Heart right ventricle (tissue), 16 donors: ENCODE measurements around the gene HPCAL1. TPM values are rescaled to one million over a fixed set of nuclear protein-coding genes. Genes with fewer than 3 reads are reported as not detected.

Experiments
- ATAC-seq, 8 donors: fragments of 200-7000 bp; cut with Tn5 transposase; one replicate each; pipeline ENCODE4 v1.9.1; 2020; ENCODE audit warnings: mild to moderate bottlenecking in 8 of 8, moderate library complexity in 8 of 8, moderate number of reproducible peaks in 1 of 8
- DNase-seq, 2 donors: peaks; one replicate each; pipeline ENCODE4 v3.0.0-alpha.2; 2020
- H3K27ac ChIP-seq, 10 donors: fragments of 200-600 bp; sonication (generic) in 2 of 10; one replicate each; pipeline versions ENCODE4 v1.5.0 to v1.8.0; 2020 to 2022; ENCODE audit warnings: mild to moderate bottlenecking in 3 of 10
- H3K27me3 ChIP-seq, 7 donors: fragments of 200-600 bp; one replicate each; pipeline ENCODE4 v1.8.0; 2021 to 2022; ENCODE audit warnings: mild to moderate bottlenecking in 2 of 7
- H3K36me3 ChIP-seq, 9 donors: fragments of 200-600 bp; sonication (generic) in 1 of 9; one replicate each; pipeline versions ENCODE4 v1.5.0 to v1.8.0; 2020 to 2022; ENCODE audit warnings: mild to moderate bottlenecking in 2 of 9
- H3K4me1 ChIP-seq, 9 donors: fragments of 200-600 bp; sonication (generic) in 1 of 9; one replicate each; pipeline versions ENCODE4 v1.5.0 to v1.8.0; 2020 to 2022; ENCODE audit warnings: mild to moderate bottlenecking in 4 of 9
- H3K4me3 ChIP-seq, 10 donors: fragments of 200-600 bp; sonication (generic) in 2 of 10; one replicate each; pipeline versions ENCODE4 v1.5.0 to v1.8.0; 2020 to 2022; ENCODE audit warnings: mild to moderate bottlenecking in 7 of 10, moderate library complexity in 2 of 10
- H3K9me3 ChIP-seq, 11 donors: fragments of 200-600 bp in 10 of 11; sonication (generic) in 2 of 11; one replicate each; pipeline versions ENCODE4 v1.5.0 to v1.8.0; 2013 to 2022; ENCODE audit warnings: mild to moderate bottlenecking in 2 of 11, control low read depth in 1 of 11, moderate library complexity in 1 of 11
- CTCF ChIP-seq, 9 donors: fragments of 200-600 bp; sonication (generic) in 2 of 9; IDR thresholded peaks; one replicate each; pipeline versions ENCODE4 v1.5.0 to v1.8.0; 2021 to 2022; ENCODE audit warnings: antibody characterized with exemption in 9 of 9, mild to moderate bottlenecking in 5 of 9, moderate library complexity in 1 of 9
- WGBS, 2 donors: extraction: QIAGEN DNeasy Blood & Tissue Kit; methylation state at CpG; one replicate each; pipeline ENCODE4 v1.1.7; 2013; ENCODE audit warnings: inconsistent platforms in 1 of 2; 5-methylcytosine and 5-hydroxymethylcytosine counted together
- intact Hi-C, 10 donors: fragments of 100-400 bp; cut with DNase I; formaldehyde crosslinking; loops; one replicate each; pipeline versions ENCODE4 v1.11.1 to v1.14.2; 2022
- polyA plus RNA-seq, 2 donors: library from polyadenylated mRNA; stranded (reverse); fragments of 200-250 nt; gene quantifications; one replicate each; pipeline ENCODE4 v1.2.3, GENCODE V29; 2013
- total RNA-seq, 10 donors: library from RNA; stranded (reverse); fragmentation: NEBNext Ultra II Directional in 3 of 10; extraction: Animal tissue kit (Norgen Biotek cat#: 25700) in 3 of 10; gene quantifications; one replicate each; pipeline versions ENCODE4 v1.2.1 to v1.2.4, GENCODE V29; 2021 to 2023
- donor health status: Arrhythmogenic right ventricular cardiomyopathy.
- donor health status: ischemic (EF 13 %, LVEDD 7.1; RV severe dilation, severe dysfunction).
- donor health status: healthy with polysubstance abuse.
- donor health status: DM: no; HTN: yes; CAD: no.
- donor health status: DM: no; HTN: no; CAD: no.
- donor health status: ischemic (EF 25% LVEDD 6.9; RV normal size, moderate dysfunction).
- donor health status: ischemic (EF 25% LVEDD 5.7; RV mildly dilated, moderate dysfunction).
- donor health status: healthy.
- donor health status: DM: yes; HTN: yes; CAD: no.
- donor health status: Ischemic cardiomyopathy.
- donor health status: ischemic (EF 35%, LVEDD 5.7; RV mildly dilated, moderate dysfunction).
- donor health status: nonischemic (EF 11% LVEDD 7.7; RV severe dilation, severe dysfunction).
- donor health status: DM: yes; HTN: yes; CAD: no.
- donor health status: PGD.
- donor health status: ischemic (EF 29% LVEDD 5.4; RV normal size, mild dysfunction).
- donor health status: nonischemic (EF 23%, LVEDD 6.1; RV moderate dilation, normal function).

The HPCAL1 gene
- total and polyA plus RNA-seq, 12 donors: 15.8 to 49.2 (median 27.5) TPM

GRCh38 chr2:10310309-10310888, 7.7 kb downstream of the HPCAL1 start:
- Histone ChIP-seq H3K9me3 (no peaks in the 10 kb centered on the region), H3K4me3 (no peak overlapping the region), H3K4me1 (peaks cover 0 to 38% (median 21%) of the 10 kb centered on the region in 9 donors), H3K27ac (no peak overlapping the region), H3K36me3 (no peaks in the 10 kb centered on the region), H3K27me3 (no peaks in the 10 kb centered on the region)
- no peak for ATAC-seq
- intact Hi-C loops: no loop called here
- 89 to 94% methylated on average over 14 of the region's 14 CpGs for WGBS, 2 donors
- no peak for TF ChIP-seq CTCF (IDR thresholded peaks at IDR 0.05)
- no peak for DNase-seq

- Histone ChIP-seq H3K4me3 (no peak overlapping the region), H3K4me1 (peaks cover 0 to 27% (median 15%) of the 10 kb centered on the region in 9 donors), H3K27ac (no peak overlapping the region), H3K27me3 (no peaks in the 10 kb centered on the region), H3K9me3 (no peaks in the 10 kb centered on the region), H3K36me3 (no peaks in the 10 kb centered on the region)
- WGBS, 2 donors: 76 to 83% methylated on average over 4 of the region's 4 CpGs
- intact Hi-C loops: no loop called here
- ATAC-seq (no peak), DNase-seq (no peak)
- no peak for TF ChIP-seq CTCF (IDR thresholded peaks at IDR 0.05)
These were observed 9.0 kb downstream of the HPCAL1 start for GRCh38 chr2:10311736-10312135.

GRCh38 chr2:10312437-10312957, 9.8 kb downstream of the HPCAL1 start:
- Histone ChIP-seq H3K36me3 (no peaks in the 10 kb centered on the region), H3K4me1 (peaks cover 0 to 20% (median 7%) of the 10 kb centered on the region in 9 donors), H3K9me3 (no peaks in the 10 kb centered on the region), H3K27ac (no peak overlapping the region), H3K4me3 (no peak overlapping the region), H3K27me3 (no peaks in the 10 kb centered on the region)
- intact Hi-C loops: no loop called here
- ATAC-seq: no peak
- 89 to 98% methylated on average over 5 of the region's 5 CpGs for WGBS, 2 donors
- TF ChIP-seq CTCF (IDR thresholded peaks at IDR 0.05): no peak
- no peak for DNase-seq

- Histone ChIP-seq H3K4me3 (no peak overlapping the region), H3K27me3 (no peaks in the 10 kb centered on the region), H3K36me3 (no peaks in the 10 kb centered on the region), H3K4me1 (peaks cover 0 to 15% (median 0%) of the 10 kb centered on the region in 9 donors), H3K9me3 (no peaks in the 10 kb centered on the region), H3K27ac (peak overlapping the region in 1 of 10 donors; percentile 3)
- DNase-seq (no peak), ATAC-seq (peak in 2 of 8 donors; percentile 21 to 37)
- intact Hi-C loops: no loop called here
- no peak for TF ChIP-seq CTCF (IDR thresholded peaks at IDR 0.05)
- 63 to 81% methylated on average over 6 of the region's 6 CpGs for WGBS, 2 donors
These were observed 13.6 kb downstream of the HPCAL1 start for GRCh38 chr2:10316336-10316735.
